Brain microvascular endothelial cell (primary cell): Measurements from ENCODE around the gene NPY5R.

Experiments used
- DNase-seq: peaks from one replicate; pipeline ENCODE4 v3.0.0-alpha.2; 2020
- H3K27ac ChIP-seq: fragments of 250-450 bp; sonication (Bioruptor Pico); 2 replicates; pipeline ENCODE4 v1.5.1; 2020; ENCODE audit warnings: mild to moderate bottlenecking, moderate library complexity
- H3K27me3 ChIP-seq: fragments of 250-450 bp; sonication (Bioruptor Pico); replicated peaks from 2 replicates; pipeline ENCODE4 v1.5.1; 2020; ENCODE audit warnings: mild to moderate bottlenecking
- H3K36me3 ChIP-seq: fragments of 250-450 bp; sonication (Bioruptor Pico); replicated peaks from 2 replicates; pipeline ENCODE4 v1.5.1; 2020; ENCODE audit warnings: mild to moderate bottlenecking
- H3K4me3 ChIP-seq: 2 replicates; pipeline ENCODE4 v1.5.1; 2011; ENCODE audit warnings: low read depth, mild to moderate bottlenecking, control low read depth, low read length, moderate library complexity
- CTCF ChIP-seq: IDR thresholded peaks from 2 replicates; pipeline ENCODE4 v1.5.1; 2011; ENCODE audit warnings: low read depth, mild to moderate bottlenecking, moderate library complexity, low read length, control low read depth, inconsistent platforms; ENCODE audit errors: missing control alignments
- in situ Hi-C: cut with HindIII; loops from 2 replicates; pipeline ENCODE4 v1.10.0; 2017; ENCODE audit warnings: low sequenced_read_pairs, low pct_ligation_motif_present

Gene NPY5R

GRCh38 chr4:163330916-163331628 lies 12.6 kb upstream of the NPY5R start:
- no peak for TF ChIP-seq CTCF
- H3K4me3 ChIP-seq = no peak overlapping the region
- peaks cover 8% of the 10 kb centered on the region for H3K27me3 ChIP-seq
- in situ Hi-C loops = no loop called here
- no peaks in the 10 kb centered on the region for H3K36me3 ChIP-seq
- H3K27ac ChIP-seq = no peak overlapping the region
- DNase-seq = no peak

- Histone ChIP-seq H3K27me3 (peaks cover 8% of the 10 kb centered on the region), H3K36me3 (no peaks in the 10 kb centered on the region), H3K27ac (no peak overlapping the region), H3K4me3 (peak overlapping the region; percentile 66)
- in situ Hi-C loops = no loop called here
- TF ChIP-seq CTCF = no peak
- no peak for DNase-seq
Observed at GRCh38 chr4:163331629-163332376, 11.9 kb upstream of the NPY5R start.

- in situ Hi-C loops = no loop called here
- peak; percentile 82 for DNase-seq
- peaks cover 8% of the 10 kb centered on the region for H3K27me3 ChIP-seq
- H3K36me3 ChIP-seq = no peaks in the 10 kb centered on the region
- H3K27ac ChIP-seq = no peak within 1 kb of the TSS
- peak within 1 kb of the TSS; percentile 66 for H3K4me3 ChIP-seq
- peak; percentile 84 for TF ChIP-seq CTCF
Observed at GRCh38 chr4:163332526-163333406, 10.9 kb upstream of the NPY5R start, which contains the start of gene NPY1R. Gene NPY1R (minus strand): TSS chr4:163332596. CDS start chr4:163326554, 6,042 bp downstream.

GRCh38 chr4:163335384-163335783 lies 8.3 kb upstream of the NPY5R start:
- no peak for TF ChIP-seq CTCF
- Histone ChIP-seq H3K4me3 (no peak overlapping the region), H3K27ac (no peak overlapping the region), H3K27me3 (peaks cover 8% of the 10 kb centered on the region), H3K36me3 (no peaks in the 10 kb centered on the region)
- in situ Hi-C loops = no loop called here
- no peak for DNase-seq

GRCh38 chr4:163344147-163345125 lies 744 bp downstream of the NPY5R start:
- no peak for TF ChIP-seq CTCF
- Histone ChIP-seq H3K4me3 (peak overlapping the region; percentile 54), H3K27ac (no peak overlapping the region), H3K27me3 (peaks cover 22% of the 10 kb centered on the region), H3K36me3 (no peaks in the 10 kb centered on the region)
- in situ Hi-C loops = no loop called here
- no peak for DNase-seq
